Measurements from ENCODE around the gene RPS6KA6. TPM values are rescaled to one million over a fixed set of nuclear protein-coding genes. Genes with fewer than 3 reads are reported as not detected.

Gene RPS6KA6
- total and polyA plus RNA-seq, 2 of the 13 experiments (the other 11 are each of a cell fraction or from before 2014, with no cell fraction given), result not detected

- intact Hi-C loops (cut with micrococcal nuclease; ENCODE audit: unreplicated experiment), result no loop called here
- DNase-seq (ENCODE audit: low spot score) (no peak), ATAC-seq (no peak), FAIRE-seq (no peak)
- Histone ChIP-seq H3K79me2 (ENCODE audit: insufficient read depth, low read length) (no peaks in the 10 kb centered on the region), H3K36me3 (replicated peaks in 1 of 2; ENCODE audit: control insufficient read depth in 1 of 2, insufficient read depth in 2 of 2, low read length in 2 of 2) (no peaks in the 10 kb centered on the region), H3K4me3 (replicated peaks in 1 of 3; ENCODE audit: insufficient read depth in 1 of 3, low read depth in 2 of 3, low read length in 3 of 3) (no peak overlapping the region), H3K27me3 (ENCODE audit: control insufficient read depth in 1 of 2, insufficient read depth in 2 of 2, low read length in 2 of 2) (no peaks in the 10 kb centered on the region), H3K9ac (ENCODE audit: insufficient read depth, low read depth, low read length) (no peak overlapping the region), H2AFZ (ENCODE audit: low read length) (no peak overlapping the region), H3K4me1 (ENCODE audit: insufficient read depth, low read length) (no peaks in the 10 kb centered on the region), H4K20me1 (ENCODE audit: insufficient read depth, low read length) (no peaks in the 10 kb centered on the region), H3K4me2 (ENCODE audit: low read depth, low read length) (no peak overlapping the region), H3K9me3 (ENCODE audit: low read length) (no peaks in the 10 kb centered on the region), H3K27ac (ENCODE audit: extremely low read length, insufficient read depth, low read length) (no peak overlapping the region)
- POLR2A ChIA-PET, result no interaction called here
- WGBS (ENCODE audit: low lambda C conversion rate), result no CpG with 5 or more reads among the region's 4 CpGs
- CTCF ChIA-PET (ENCODE audit: low intra/inter-chr PET ratio, low total read pairs), result no interaction called here
- TF ChIP-seq KLF12 (CRISPR knock-in tag; IDR thresholded peaks at IDR 0.05; ENCODE audit: borderline replicate concordance) (no peak), ELF1 (CRISPR knock-in tag; IDR thresholded peaks at IDR 0.05) (no peak), HDAC6 (IDR thresholded peaks at IDR 0.05; ENCODE audit: low read depth, low read length) (no peak), ZBTB38 (CRISPR knock-in tag; IDR thresholded peaks at IDR 0.05) (no peak), NONO (IDR thresholded peaks at IDR 0.05) (no peak), NONO (CRISPR knock-in tag; conservative IDR thresholded peaks at IDR 0.05) (no peak), JUND (CRISPR knock-in tag; IDR thresholded peaks at IDR 0.05) (no peak), TAF1 (CRISPR knock-in tag; IDR thresholded peaks at IDR 0.05) (no peak), ERF (CRISPR knock-in tag; IDR thresholded peaks at IDR 0.05) (no peak), JUNB (CRISPR knock-in tag; IDR thresholded peaks at IDR 0.05; ENCODE audit: borderline replicate concordance) (no peak), SRY (CRISPR knock-in tag; IDR thresholded peaks at IDR 0.05) (no peak), HMGA1 (CRISPR knock-in tag; conservative IDR thresholded peaks at IDR 0.05) (no peak)
- TF ChIP-seq, protein P1, sequence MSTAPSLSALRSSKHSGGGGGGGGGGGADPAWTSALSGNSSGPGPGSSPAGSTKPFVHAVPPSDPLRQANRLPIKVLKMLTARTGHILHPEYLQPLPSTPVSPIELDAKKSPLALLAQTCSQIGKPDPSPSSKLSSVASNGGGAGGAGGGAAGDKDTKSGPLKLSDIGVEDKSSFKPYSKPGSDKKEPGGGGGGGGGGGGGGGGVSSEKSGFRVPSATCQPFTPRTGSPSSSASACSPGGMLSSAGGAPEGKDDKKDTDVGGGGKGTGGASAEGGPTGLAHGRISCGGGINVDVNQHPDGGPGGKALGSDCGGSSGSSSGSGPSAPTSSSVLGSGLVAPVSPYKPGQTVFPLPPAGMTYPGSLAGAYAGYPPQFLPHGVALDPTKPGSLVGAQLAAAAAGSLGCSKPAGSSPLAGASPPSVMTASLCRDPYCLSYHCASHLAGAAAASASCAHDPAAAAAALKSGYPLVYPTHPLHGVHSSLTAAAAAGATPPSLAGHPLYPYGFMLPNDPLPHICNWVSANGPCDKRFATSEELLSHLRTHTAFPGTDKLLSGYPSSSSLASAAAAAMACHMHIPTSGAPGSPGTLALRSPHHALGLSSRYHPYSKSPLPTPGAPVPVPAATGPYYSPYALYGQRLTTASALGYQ (CRISPR knock-in tag; IDR thresholded peaks at IDR 0.05), result no peak
- TF ChIP-seq, protein P2, sequence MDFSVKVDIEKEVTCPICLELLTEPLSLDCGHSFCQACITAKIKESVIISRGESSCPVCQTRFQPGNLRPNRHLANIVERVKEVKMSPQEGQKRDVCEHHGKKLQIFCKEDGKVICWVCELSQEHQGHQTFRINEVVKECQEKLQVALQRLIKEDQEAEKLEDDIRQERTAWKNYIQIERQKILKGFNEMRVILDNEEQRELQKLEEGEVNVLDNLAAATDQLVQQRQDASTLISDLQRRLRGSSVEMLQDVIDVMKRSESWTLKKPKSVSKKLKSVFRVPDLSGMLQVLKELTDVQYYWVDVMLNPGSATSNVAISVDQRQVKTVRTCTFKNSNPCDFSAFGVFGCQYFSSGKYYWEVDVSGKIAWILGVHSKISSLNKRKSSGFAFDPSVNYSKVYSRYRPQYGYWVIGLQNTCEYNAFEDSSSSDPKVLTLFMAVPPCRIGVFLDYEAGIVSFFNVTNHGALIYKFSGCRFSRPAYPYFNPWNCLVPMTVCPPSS (IDR thresholded peaks at IDR 0.05), result no peak
- in situ Hi-C loops (cut with HindIII; ENCODE audit: extremely low pct_ligation_motif_present, low pct_unique_long_range_greater_than_20kb), result no loop called here
- BruUV-seq (replicated peaks), result no TSS peak
These were observed 64.4 kb downstream of the RPS6KA6 start for GRCh38 chrX:84123585-84123984.
